Measurements from ENCODE around the gene AANAT.

GRCh38 chr17:76419576-76420260 is 47.7 kb upstream of the AANAT start:
- TF ChIP-seq EZH2 (IDR thresholded peaks at IDR 0.05; ENCODE audit: low read depth) (no peak), CTCF (conservative IDR thresholded peaks at IDR 0.05) (no peak)

All from PC-9 (cell line).